K562 (cell line): ENCODE measurements around the gene BRSK1. TPM values are rescaled to one million over a fixed set of nuclear protein-coding genes. Genes with fewer than 3 reads are reported as not detected.

Experiments
- CEBPB ChIP-seq: fragments of 450-650 bp; IDR thresholded peaks from 2 replicates; pipeline ENCODE4 v1.6.1; 2016; ENCODE audit warnings: missing genetic modification characterization, missing compliant biosample characterization
- FIP1L1 ChIP-seq: fragments of 200-400 bp; formaldehyde crosslinking; IDR thresholded peaks from 2 replicates; pipeline ENCODE4 v1.6.1; 2018; ENCODE audit warnings: mild to moderate bottlenecking, low read depth, low read length; ENCODE audit not compliant: poor library complexity, severe bottlenecking
- FOXK1 ChIP-seq: sonication (generic); formaldehyde crosslinking; IDR thresholded peaks from 2 replicates; pipeline ENCODE4 v1.8.0; 2022; ENCODE audit warnings: missing genetic modification reagents, mild to moderate bottlenecking, borderline replicate concordance
- JUN ChIP-seq, 2 experiments: sonication (generic) in 1 of 2; formaldehyde crosslinking in 1 of 2; IDR thresholded peaks; 2 replicates each; pipeline versions ENCODE4 v1.6.1 to v1.8.0; 2012 to 2022; ENCODE audit warnings: borderline replicate concordance in 2 of 2, mild to moderate bottlenecking in 2 of 2, improper control_type of control experiment in 1 of 2, low read depth in 1 of 2, low read length in 1 of 2, missing genetic modification reagents in 1 of 2
- KAT2B ChIP-seq: IDR thresholded peaks from one replicate; pipeline ENCODE4 v1.6.1; 2012; ENCODE audit warnings: low read depth, mild to moderate bottlenecking, control low read depth, inconsistent platforms, low read length, moderate library complexity
- RCOR1 ChIP-seq, 2 experiments: IDR thresholded peaks; 2 replicates each; pipeline ENCODE4 v1.6.1; 2012; ENCODE audit warnings: low read depth in 2 of 2, low read length in 2 of 2, borderline replicate concordance in 1 of 2, improper control_type of control experiment in 1 of 2
- SIRT6 ChIP-seq: IDR thresholded peaks from one replicate; pipeline ENCODE4 v1.6.1; 2012; ENCODE audit warnings: low read depth, mild to moderate bottlenecking, control low read depth, inconsistent platforms, low read length, moderate library complexity
- SRSF7 ChIP-seq: fragments of 200-400 bp; formaldehyde crosslinking; optimal IDR thresholded peaks from 2 replicates; pipeline ENCODE3; 2017; ENCODE audit warnings: mild to moderate bottlenecking, low read depth, low read length
- polyA plus RNA-seq, 8 experiments: library from polyadenylated mRNA; depleted of rRNA in 4 of 8; stranded (reverse) in 5 of 8; unstranded in 3 of 8; fragments of >200 nt; fragmentation: Nextera tagmentation in 2 of 8; fragmentation: Illumina TruSeq in 1 of 8; extraction: Ambion mirVana in 2 of 8; extraction: Trizol in 1 of 8; gene quantifications; 2 replicates each; pipeline versions ENCODE4 v1.2.1 to v1.2.3, GENCODE V29; 2011 to 2014; ENCODE audit warnings: inconsistent platforms in 1 of 8, missing spikeins in 1 of 8
- total RNA-seq, 7 experiments: library from RNA; depleted of rRNA in 6 of 7; stranded (reverse); fragments of >200 nt in 6 of 7; fragmentation: Illumina TruSeq in 2 of 7; extraction: Trizol in 2 of 7; gene quantifications; 2 replicates each; pipeline versions ENCODE4 v1.2.1 to v1.2.3, GENCODE V29; 2011 to 2021; ENCODE audit warnings: low replicate concordance in 1 of 7
- TF ChIP-seq, protein P1 (sequence below), 2 experiments: fragments of 450-650 bp; formaldehyde crosslinking in 1 of 2; IDR thresholded peaks; 2 replicates each; pipeline versions ENCODE4 v1.4.0 to v1.6.1; 2014 to 2020; ENCODE audit warnings: mild to moderate bottlenecking in 2 of 2, borderline replicate concordance in 1 of 2, low read depth in 1 of 2
- TF ChIP-seq, protein P2 (sequence below), 2 experiments: fragments of 450-650 bp in 1 of 2; sonication (generic) in 1 of 2; formaldehyde crosslinking; conservative IDR thresholded peaks; 2 replicates each; pipeline versions ENCODE4 v1.4.0 to v1.8.1; 2020 to 2022; ENCODE audit warnings: mild to moderate bottlenecking in 1 of 2, missing genetic modification reagents in 1 of 2
- TF ChIP-seq, protein P3 (sequence below): IDR thresholded peaks from 2 replicates; pipeline ENCODE4 v1.6.1; 2011; ENCODE audit warnings: borderline replicate concordance, low read depth, mild to moderate bottlenecking, moderate library complexity, low read length; ENCODE audit not compliant: insufficient read depth, poor library complexity, severe bottlenecking

The BRSK1 gene
- total and polyA plus RNA-seq, 9 of the 15 experiments (the other 6 are each of a cell fraction or from before 2014, with no cell fraction given) = 1.7 to 9.3 (median 3.8) TPM; not detected in 2

DNA sequence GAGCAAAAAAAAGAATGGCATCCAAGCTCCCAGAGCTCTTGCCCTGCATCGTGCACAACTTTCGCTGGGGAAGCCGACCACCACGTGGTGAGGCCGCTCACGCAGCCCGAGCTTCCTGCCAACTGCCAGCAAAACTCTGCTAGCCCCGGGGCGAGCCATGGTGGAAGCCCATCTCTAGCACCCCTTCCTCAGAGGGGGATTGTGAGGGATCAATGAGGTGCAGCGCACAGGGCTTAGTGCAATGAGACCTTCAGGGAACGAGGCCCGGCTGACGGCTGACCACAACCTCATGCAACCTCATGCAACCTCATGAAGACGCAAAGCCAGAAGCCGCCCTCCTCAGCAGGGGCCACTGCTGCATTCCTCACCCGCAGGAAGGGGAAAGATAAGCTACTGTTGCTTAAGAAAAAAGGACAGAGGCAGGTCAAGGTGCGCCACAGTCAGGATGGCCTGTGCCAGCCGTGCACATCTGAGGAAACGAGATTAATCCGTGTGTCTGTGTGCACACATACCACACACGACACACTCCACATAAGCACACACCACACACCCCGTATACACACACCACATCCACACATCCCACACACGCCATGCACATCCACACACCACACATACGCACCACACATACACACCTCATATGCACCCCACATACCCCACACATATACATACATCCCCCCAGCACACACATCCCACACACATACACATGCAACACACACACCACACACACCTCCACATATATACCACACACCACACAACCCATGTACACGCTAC lies 13.4 kb upstream of the BRSK1 start (continued):
- TF ChIP-seq, protein P1, sequence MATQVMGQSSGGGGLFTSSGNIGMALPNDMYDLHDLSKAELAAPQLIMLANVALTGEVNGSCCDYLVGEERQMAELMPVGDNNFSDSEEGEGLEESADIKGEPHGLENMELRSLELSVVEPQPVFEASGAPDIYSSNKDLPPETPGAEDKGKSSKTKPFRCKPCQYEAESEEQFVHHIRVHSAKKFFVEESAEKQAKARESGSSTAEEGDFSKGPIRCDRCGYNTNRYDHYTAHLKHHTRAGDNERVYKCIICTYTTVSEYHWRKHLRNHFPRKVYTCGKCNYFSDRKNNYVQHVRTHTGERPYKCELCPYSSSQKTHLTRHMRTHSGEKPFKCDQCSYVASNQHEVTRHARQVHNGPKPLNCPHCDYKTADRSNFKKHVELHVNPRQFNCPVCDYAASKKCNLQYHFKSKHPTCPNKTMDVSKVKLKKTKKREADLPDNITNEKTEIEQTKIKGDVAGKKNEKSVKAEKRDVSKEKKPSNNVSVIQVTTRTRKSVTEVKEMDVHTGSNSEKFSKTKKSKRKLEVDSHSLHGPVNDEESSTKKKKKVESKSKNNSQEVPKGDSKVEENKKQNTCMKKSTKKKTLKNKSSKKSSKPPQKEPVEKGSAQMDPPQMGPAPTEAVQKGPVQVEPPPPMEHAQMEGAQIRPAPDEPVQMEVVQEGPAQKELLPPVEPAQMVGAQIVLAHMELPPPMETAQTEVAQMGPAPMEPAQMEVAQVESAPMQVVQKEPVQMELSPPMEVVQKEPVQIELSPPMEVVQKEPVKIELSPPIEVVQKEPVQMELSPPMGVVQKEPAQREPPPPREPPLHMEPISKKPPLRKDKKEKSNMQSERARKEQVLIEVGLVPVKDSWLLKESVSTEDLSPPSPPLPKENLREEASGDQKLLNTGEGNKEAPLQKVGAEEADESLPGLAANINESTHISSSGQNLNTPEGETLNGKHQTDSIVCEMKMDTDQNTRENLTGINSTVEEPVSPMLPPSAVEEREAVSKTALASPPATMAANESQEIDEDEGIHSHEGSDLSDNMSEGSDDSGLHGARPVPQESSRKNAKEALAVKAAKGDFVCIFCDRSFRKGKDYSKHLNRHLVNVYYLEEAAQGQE (IDR thresholded peaks at IDR 0.05; ENCODE audit: borderline replicate concordance) = peak; percentile 17; the same call in 1 of the 2 replicates
- TF ChIP-seq, protein P1 (CRISPR knock-in tag; IDR thresholded peaks at IDR 0.05; ENCODE audit: low read depth) = peak; percentile 58; the same call in 1 of the 2 replicates
- no peak for TF ChIP-seq KAT2B
- TF ChIP-seq FIP1L1 = no peak
- TF ChIP-seq SIRT6 = no peak
- TF ChIP-seq, protein P2, sequence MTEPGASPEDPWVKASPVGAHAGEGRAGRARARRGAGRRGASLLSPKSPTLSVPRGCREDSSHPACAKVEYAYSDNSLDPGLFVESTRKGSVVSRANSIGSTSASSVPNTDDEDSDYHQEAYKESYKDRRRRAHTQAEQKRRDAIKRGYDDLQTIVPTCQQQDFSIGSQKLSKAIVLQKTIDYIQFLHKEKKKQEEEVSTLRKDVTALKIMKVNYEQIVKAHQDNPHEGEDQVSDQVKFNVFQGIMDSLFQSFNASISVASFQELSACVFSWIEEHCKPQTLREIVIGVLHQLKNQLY (CRISPR knock-in tag; conservative IDR thresholded peaks at IDR 0.05) = no peak
- 0 out of 2 replicates have a peak, but pooled peaks have one; percentile 20 for TF ChIP-seq FOXK1 (CRISPR knock-in tag)
- TF ChIP-seq RCOR1 (IDR thresholded peaks at IDR 0.05; ENCODE audit: borderline replicate concordance in 1 of 2, low read depth in 2 of 2, low read length in 2 of 2) = peak in 1 of 2 experiments; percentile 60; a peak in 1 of 4 replicates
- TF ChIP-seq JUN (IDR thresholded peaks at IDR 0.05; ENCODE audit: borderline replicate concordance, low read depth, low read length) = peak; percentile 26; the same call in 1 of the 2 replicates
- peak; percentile 73; the same call in 1 of the 2 replicates for TF ChIP-seq JUN (CRISPR knock-in tag; IDR thresholded peaks at IDR 0.05; ENCODE audit: borderline replicate concordance)
- TF ChIP-seq, protein P3, sequence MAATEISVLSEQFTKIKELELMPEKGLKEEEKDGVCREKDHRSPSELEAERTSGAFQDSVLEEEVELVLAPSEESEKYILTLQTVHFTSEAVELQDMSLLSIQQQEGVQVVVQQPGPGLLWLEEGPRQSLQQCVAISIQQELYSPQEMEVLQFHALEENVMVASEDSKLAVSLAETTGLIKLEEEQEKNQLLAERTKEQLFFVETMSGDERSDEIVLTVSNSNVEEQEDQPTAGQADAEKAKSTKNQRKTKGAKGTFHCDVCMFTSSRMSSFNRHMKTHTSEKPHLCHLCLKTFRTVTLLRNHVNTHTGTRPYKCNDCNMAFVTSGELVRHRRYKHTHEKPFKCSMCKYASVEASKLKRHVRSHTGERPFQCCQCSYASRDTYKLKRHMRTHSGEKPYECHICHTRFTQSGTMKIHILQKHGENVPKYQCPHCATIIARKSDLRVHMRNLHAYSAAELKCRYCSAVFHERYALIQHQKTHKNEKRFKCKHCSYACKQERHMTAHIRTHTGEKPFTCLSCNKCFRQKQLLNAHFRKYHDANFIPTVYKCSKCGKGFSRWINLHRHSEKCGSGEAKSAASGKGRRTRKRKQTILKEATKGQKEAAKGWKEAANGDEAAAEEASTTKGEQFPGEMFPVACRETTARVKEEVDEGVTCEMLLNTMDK = no peak
- TF ChIP-seq CEBPB (tag) = peak; percentile 87
- TF ChIP-seq SRSF7 = no peak
